ENCODE measurements around the gene RTRAF.

GRCh38 chr14:52052288-52052943, 63.1 kb downstream of the RTRAF start:
- TF ChIP-seq TCF12 (IDR thresholded peaks at IDR 0.05; ENCODE audit: low read depth) (no peak), CEBPB (IDR thresholded peaks at IDR 0.05) (no peak), TEAD4 (IDR thresholded peaks at IDR 0.05) (no peak), TAF1 (IDR thresholded peaks at IDR 0.05; ENCODE audit: low read depth) (no peak), CREB1 (IDR thresholded peaks at IDR 0.05; ENCODE audit: low read depth) (no peak), RAD21 (IDR thresholded peaks at IDR 0.05; ENCODE audit: low read depth) (no peak), REST (IDR thresholded peaks at IDR 0.05; ENCODE audit: low read depth) (no peak), EP300 (IDR thresholded peaks at IDR 0.05; ENCODE audit: borderline replicate concordance) (no peak), USF1 (IDR thresholded peaks at IDR 0.05) (no peak), NFIC (IDR thresholded peaks at IDR 0.05) (no peak), EGR1 (IDR thresholded peaks at IDR 0.05) (no peak)
- TF ChIP-seq, protein P1, sequence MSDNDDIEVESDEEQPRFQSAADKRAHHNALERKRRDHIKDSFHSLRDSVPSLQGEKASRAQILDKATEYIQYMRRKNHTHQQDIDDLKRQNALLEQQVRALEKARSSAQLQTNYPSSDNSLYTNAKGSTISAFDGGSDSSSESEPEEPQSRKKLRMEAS (IDR thresholded peaks at IDR 0.05): no peak
